H9 (cell line): Measurements from ENCODE around the gene ATG5. TPM values are rescaled to one million over a fixed set of nuclear protein-coding genes. Genes with fewer than 3 reads are reported as not detected.

Experiments used
- DNase-seq: peaks from one replicate; pipeline ENCODE4 v3.0.0-alpha.2; 2017
- H2AFZ ChIP-seq: one replicate; pipeline ENCODE4 v1.6.1; 2013; ENCODE audit warnings: mild to moderate bottlenecking, low read length, control low read depth, moderate library complexity
- H2AK5ac ChIP-seq: 2 replicates; pipeline ENCODE4 v1.6.1; 2013; ENCODE audit warnings: low read length, control low read depth, mixed read lengths; ENCODE audit not compliant: insufficient read length
- H2BK120ac ChIP-seq: one replicate; pipeline ENCODE4 v1.6.1; 2013; ENCODE audit warnings: low read depth, mild to moderate bottlenecking, low read length, control low read depth, inconsistent platforms; ENCODE audit not compliant: poor library complexity, severe bottlenecking
- H2BK12ac ChIP-seq: 2 replicates; pipeline ENCODE4 v1.6.1; 2013; ENCODE audit warnings: low read length, control low read depth, mixed read lengths, low read depth; ENCODE audit not compliant: insufficient read length
- H2BK15ac ChIP-seq: 2 replicates; pipeline ENCODE4 v1.6.1; 2013; ENCODE audit warnings: low read depth, low read length, control low read depth
- H2BK20ac ChIP-seq: one replicate; pipeline ENCODE4 v1.6.1; 2013; ENCODE audit warnings: low read depth, mild to moderate bottlenecking, low read length, control low read depth, inconsistent platforms; ENCODE audit not compliant: poor library complexity, severe bottlenecking
- H2BK5ac ChIP-seq: 2 replicates; pipeline ENCODE4 v1.6.1; 2013; ENCODE audit warnings: low read length, control low read depth, mixed read lengths; ENCODE audit not compliant: insufficient read length
- H3K14ac ChIP-seq: 2 replicates; pipeline ENCODE4 v1.6.1; 2013; ENCODE audit warnings: low read length, control low read depth; ENCODE audit not compliant: insufficient read depth
- H3K18ac ChIP-seq: 2 replicates; pipeline ENCODE4 v1.6.1; 2013; ENCODE audit warnings: low read depth, mild to moderate bottlenecking, mixed read lengths, low read length, control low read depth; ENCODE audit not compliant: insufficient read length
- H3K23ac ChIP-seq: 2 replicates; pipeline ENCODE4 v1.6.1; 2013; ENCODE audit warnings: low read length, control low read depth, mixed read lengths, low read depth; ENCODE audit not compliant: insufficient read length
- H3K23me2 ChIP-seq: 2 replicates; pipeline ENCODE4 v1.6.1; 2013; ENCODE audit warnings: low read depth, mild to moderate bottlenecking, mixed read lengths, low read length, control low read depth; ENCODE audit not compliant: insufficient read length, poor library complexity, severe bottlenecking
- H3K27ac ChIP-seq: 2 replicates; pipeline ENCODE4 v1.5.1; 2013; ENCODE audit warnings: low read length, control low read depth, mixed read lengths, low read depth; ENCODE audit not compliant: insufficient read length
- H3K27me3 ChIP-seq: 2 replicates; pipeline ENCODE4 v1.6.1; 2013; ENCODE audit warnings: low read length, control low read depth, inconsistent platforms; ENCODE audit not compliant: insufficient read depth
- H3K4ac ChIP-seq: 2 replicates; pipeline ENCODE4 v1.6.1; 2013; ENCODE audit warnings: low read depth, mild to moderate bottlenecking, control low read depth, inconsistent platforms, low read length, moderate library complexity
- H3K4me1 ChIP-seq: 2 replicates; pipeline ENCODE4 v1.6.1; 2013; ENCODE audit warnings: low read length, control low read depth, inconsistent platforms; ENCODE audit not compliant: insufficient read depth
- H3K4me2 ChIP-seq: 2 replicates; pipeline ENCODE4 v1.6.1; 2013; ENCODE audit warnings: low read length, control low read depth, mixed read lengths; ENCODE audit not compliant: insufficient read length, insufficient read depth
- H3K56ac ChIP-seq: 2 replicates; pipeline ENCODE4 v1.6.1; 2013; ENCODE audit warnings: low read depth, mild to moderate bottlenecking, mixed read lengths, low read length, control low read depth; ENCODE audit not compliant: insufficient read length
- H3K79me1 ChIP-seq: 2 replicates; pipeline ENCODE4 v1.6.1; 2013; ENCODE audit warnings: low read depth, mild to moderate bottlenecking, moderate library complexity, low read length, control low read depth, inconsistent platforms; ENCODE audit not compliant: insufficient read depth, poor library complexity, severe bottlenecking
- H3K79me2 ChIP-seq: 2 replicates; pipeline ENCODE4 v1.6.1; 2013; ENCODE audit warnings: low read length, control low read depth, inconsistent platforms; ENCODE audit not compliant: insufficient read depth
- H3K9ac ChIP-seq: 2 replicates; pipeline ENCODE4 v1.6.1; 2013; ENCODE audit warnings: low read length, control low read depth, mixed read lengths; ENCODE audit not compliant: insufficient read length; ENCODE audit errors: extremely low read depth
- H3K9me3 ChIP-seq: one replicate; pipeline ENCODE4 v1.6.1; 2013; ENCODE audit warnings: low read depth, low read length, inconsistent platforms; ENCODE audit not compliant: control insufficient read depth
- H3T11ph ChIP-seq: one replicate; pipeline ENCODE4 v1.6.1; 2013; ENCODE audit warnings: mild to moderate bottlenecking, low read length, control low read depth, inconsistent platforms
- H4K20me1 ChIP-seq: one replicate; pipeline ENCODE4 v1.6.1; 2013; ENCODE audit not compliant: control insufficient read depth, insufficient read length, insufficient read depth
- H4K5ac ChIP-seq: 2 replicates; pipeline ENCODE4 v1.6.1; 2013; ENCODE audit warnings: low read depth, mild to moderate bottlenecking, mixed read lengths, low read length, control low read depth; ENCODE audit not compliant: insufficient read length
- H4K8ac ChIP-seq: replicated peaks from 2 replicates; pipeline ENCODE4 v1.6.1; 2013; ENCODE audit warnings: low read length, control low read depth, mixed read lengths, low read depth; ENCODE audit not compliant: insufficient read length
- H4K91ac ChIP-seq: 2 replicates; pipeline ENCODE4 v1.6.1; 2013; ENCODE audit warnings: low read depth, mild to moderate bottlenecking, moderate library complexity, mixed read lengths, low read length, control low read depth; ENCODE audit not compliant: insufficient read length
- H3K27ac Mint-ChIP-seq, 3 experiments: 2 replicates in 2 of 3; 3 replicates in 1 of 3; pipeline ENCODE4 v1.8.0; 2020 to 2021; ENCODE audit warnings: mixed read lengths in 3 of 3, mild to moderate bottlenecking in 1 of 3, moderate library complexity in 1 of 3
- H3K27me3 Mint-ChIP-seq: 2 replicates; pipeline ENCODE4 v1.8.0; 2021; ENCODE audit warnings: low read depth, mild to moderate bottlenecking, moderate library complexity, mixed read lengths
- H3K36me3 Mint-ChIP-seq, 3 experiments: 2 replicates in 2 of 3; 3 replicates in 1 of 3; pipeline ENCODE4 v1.8.0; 2020 to 2021; ENCODE audit warnings: low read depth in 3 of 3, mixed read lengths in 3 of 3; ENCODE audit not compliant: insufficient read depth in 1 of 3
- H3K4me1 Mint-ChIP-seq, 2 experiments: 2 replicates each; pipeline ENCODE4 v1.8.0; 2020; ENCODE audit warnings: mixed read lengths in 2 of 2
- H3K4me3 Mint-ChIP-seq, 2 experiments: 2 replicates in 1 of 2; 3 replicates in 1 of 2; pipeline ENCODE4 v1.8.0; 2020 to 2021; ENCODE audit warnings: mild to moderate bottlenecking in 2 of 2, mixed read lengths in 2 of 2, moderate library complexity in 1 of 2
- H3K9me3 Mint-ChIP-seq, 2 experiments: 2 replicates in 1 of 2; 3 replicates in 1 of 2; pipeline ENCODE4 v1.8.0; 2020; ENCODE audit warnings: mild to moderate bottlenecking in 2 of 2, mixed read lengths in 2 of 2, moderate library complexity in 1 of 2
- WGBS: extraction: QIAGEN DNeasy Blood & Tissue Kit; methylation state at CpG from one replicate; pipeline ENCODE4 v1.1.7; 2013; ENCODE audit warnings: missing lambda C conversion rate, low lambda C conversion rate, mixed read lengths; ENCODE audit not compliant: insufficient read length; ENCODE audit errors: extremely low coverage; 5-methylcytosine and 5-hydroxymethylcytosine counted together
- total RNA-seq: library from RNA; stranded (reverse); gene quantifications from 2 replicates; pipeline ENCODE4 v1.2.1, GENCODE V29; 2021
- TF ChIP-seq, protein P1 (sequence below): fragments of 200-600 bp; sonication (generic); conservative IDR thresholded peaks from 3 replicates; pipeline ENCODE4 v1.8.0; 2021; ENCODE audit warnings: antibody characterized with exemption, mild to moderate bottlenecking

The ATG5 gene
- total RNA-seq, 1 experiment from 2014 or later = 36.7 TPM

DNA sequence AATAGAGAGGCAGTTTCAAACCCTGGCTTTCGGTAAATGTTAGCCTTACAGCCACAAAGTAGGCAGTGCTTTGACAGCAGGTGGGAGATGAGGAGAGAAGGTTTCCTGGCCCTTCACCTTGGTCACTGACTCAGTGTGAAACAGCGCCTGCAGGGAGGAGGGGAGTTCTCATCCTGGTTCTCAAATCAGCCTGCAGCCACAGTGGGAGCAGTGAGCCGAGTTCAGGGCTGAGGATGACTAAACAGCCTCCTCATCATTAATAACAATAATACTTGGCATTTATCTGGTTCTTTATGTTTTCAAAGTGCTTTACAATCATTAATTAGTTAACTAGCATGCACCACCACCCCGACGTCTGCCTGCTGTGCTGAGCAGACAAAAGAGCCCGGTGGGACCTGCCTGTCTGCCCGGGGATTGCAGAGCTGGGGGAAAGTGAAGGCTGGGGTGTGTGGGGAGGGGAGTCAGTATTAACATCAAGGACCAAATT, 179.8 kb downstream of the ATG5 start:
- Histone ChIP-seq H2AFZ (no peak overlapping the region), H3K9ac (no peak overlapping the region), H4K8ac (no peak overlapping the region), H3K79me2 (no peaks in the 10 kb centered on the region), H3K4me1 (no peaks in the 10 kb centered on the region), H3K27me3 (no peaks in the 10 kb centered on the region), H3K23ac (no peak overlapping the region), H4K91ac (no peak overlapping the region), H3K56ac (no peak overlapping the region), H2BK20ac (no peak overlapping the region), H2AK5ac (no peak overlapping the region), H3K14ac (no peak overlapping the region), H3K9me3 (no peaks in the 10 kb centered on the region), H3K18ac (no peak overlapping the region), H4K20me1 (no peaks in the 10 kb centered on the region), H3K23me2 (no peaks in the 10 kb centered on the region), H3K4me2 (no peak overlapping the region), H2BK12ac (no peak overlapping the region), H3K4ac (no peak overlapping the region), H2BK120ac (no peak overlapping the region), H3K27ac (no peak overlapping the region), H3K79me1 (no peaks in the 10 kb centered on the region), H4K5ac (no peak overlapping the region), H3T11ph (no peak overlapping the region), H2BK15ac (no peak overlapping the region), H2BK5ac (no peak overlapping the region)
- TF ChIP-seq, protein P1, sequence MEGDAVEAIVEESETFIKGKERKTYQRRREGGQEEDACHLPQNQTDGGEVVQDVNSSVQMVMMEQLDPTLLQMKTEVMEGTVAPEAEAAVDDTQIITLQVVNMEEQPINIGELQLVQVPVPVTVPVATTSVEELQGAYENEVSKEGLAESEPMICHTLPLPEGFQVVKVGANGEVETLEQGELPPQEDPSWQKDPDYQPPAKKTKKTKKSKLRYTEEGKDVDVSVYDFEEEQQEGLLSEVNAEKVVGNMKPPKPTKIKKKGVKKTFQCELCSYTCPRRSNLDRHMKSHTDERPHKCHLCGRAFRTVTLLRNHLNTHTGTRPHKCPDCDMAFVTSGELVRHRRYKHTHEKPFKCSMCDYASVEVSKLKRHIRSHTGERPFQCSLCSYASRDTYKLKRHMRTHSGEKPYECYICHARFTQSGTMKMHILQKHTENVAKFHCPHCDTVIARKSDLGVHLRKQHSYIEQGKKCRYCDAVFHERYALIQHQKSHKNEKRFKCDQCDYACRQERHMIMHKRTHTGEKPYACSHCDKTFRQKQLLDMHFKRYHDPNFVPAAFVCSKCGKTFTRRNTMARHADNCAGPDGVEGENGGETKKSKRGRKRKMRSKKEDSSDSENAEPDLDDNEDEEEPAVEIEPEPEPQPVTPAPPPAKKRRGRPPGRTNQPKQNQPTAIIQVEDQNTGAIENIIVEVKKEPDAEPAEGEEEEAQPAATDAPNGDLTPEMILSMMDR = no peak
- H3K4me1 Mint-ChIP-seq = peaks cover 38 to 41% of the 10 kb centered on the region in 2 experiments
- DNase-seq = no peak
- H3K4me3 Mint-ChIP-seq = peak overlapping the region in 1 of 2 experiments; percentile 36; a peak in 2 of 5 replicates
- H3K27me3 Mint-ChIP-seq = no peaks in the 10 kb centered on the region
- H3K27ac Mint-ChIP-seq = no peak overlapping the region
- no peaks in the 10 kb centered on the region for H3K9me3 Mint-ChIP-seq
- H3K36me3 Mint-ChIP-seq = no peaks in the 10 kb centered on the region
- no CpG with 5 or more reads among the region's 7 CpGs for WGBS
